ENCODE results near the gene SLCO3A1.
A peak's percentile ranks its signal among the peaks of the same experiment; 100 is the strongest.
"Not testable (repeated sequence)": the region's sequence is repeated elsewhere in the genome, so short reads cannot be mapped to it uniquely, and the experiment has no call there.

The SLCO3A1 gene

GRCh38 chr15:92195241-92195640 is 341.7 kb downstream of the SLCO3A1 start:
- no peak for TF ChIP-seq CTCF (IDR thresholded peaks at IDR 0.05; ENCODE audit: low read depth, low read length, missing control alignments)
- H3K4me3 ChIP-seq (ENCODE audit: low read depth, low read length), result no peak overlapping the region
- DNase-seq (ENCODE audit: low read depth), result no peak

- DNase-seq (ENCODE audit: low read depth), result no peak
- no peak for TF ChIP-seq CTCF (IDR thresholded peaks at IDR 0.05; ENCODE audit: low read depth, low read length, missing control alignments)
- H3K4me3 ChIP-seq (ENCODE audit: low read depth, low read length), result no peak overlapping the region
Observed at GRCh38 chr15:92196342-92196741, 342.8 kb downstream of the SLCO3A1 start.

- H3K4me3 ChIP-seq (ENCODE audit: low read depth, low read length), result no peak overlapping the region
- DNase-seq (ENCODE audit: low read depth), result no peak
- no peak for TF ChIP-seq CTCF (IDR thresholded peaks at IDR 0.05; ENCODE audit: low read depth, low read length, missing control alignments)
Observed at GRCh38 chr15:92197746-92198145, 344.2 kb downstream of the SLCO3A1 start.

GRCh38 chr15:92200891-92201290 is 347.4 kb downstream of the SLCO3A1 start:
- no peak for DNase-seq (ENCODE audit: low read depth)
- TF ChIP-seq CTCF (IDR thresholded peaks at IDR 0.05; ENCODE audit: low read depth, low read length, missing control alignments), result no peak
- H3K4me3 ChIP-seq (ENCODE audit: low read depth, low read length), result no peak overlapping the region

- H3K4me3 ChIP-seq (ENCODE audit: low read depth, low read length), result no peak overlapping the region
- DNase-seq (ENCODE audit: low read depth), result no peak
- peak; percentile 5 for TF ChIP-seq CTCF (IDR thresholded peaks at IDR 0.05; ENCODE audit: low read depth, low read length, missing control alignments)
Observed at GRCh38 chr15:92205255-92205739, 351.8 kb downstream of the SLCO3A1 start.

GRCh38 chr15:92207601-92208000 is 354.1 kb downstream of the SLCO3A1 start:
- DNase-seq (ENCODE audit: low read depth); H3K4me3 ChIP-seq (ENCODE audit: low read depth, low read length): not testable (repeated sequence)
